Measurements from ENCODE around the gene UBE2U. TPM values are rescaled to one million over a fixed set of nuclear protein-coding genes. Genes with fewer than 3 reads are reported as not detected.

UBE2U gene, protein sequence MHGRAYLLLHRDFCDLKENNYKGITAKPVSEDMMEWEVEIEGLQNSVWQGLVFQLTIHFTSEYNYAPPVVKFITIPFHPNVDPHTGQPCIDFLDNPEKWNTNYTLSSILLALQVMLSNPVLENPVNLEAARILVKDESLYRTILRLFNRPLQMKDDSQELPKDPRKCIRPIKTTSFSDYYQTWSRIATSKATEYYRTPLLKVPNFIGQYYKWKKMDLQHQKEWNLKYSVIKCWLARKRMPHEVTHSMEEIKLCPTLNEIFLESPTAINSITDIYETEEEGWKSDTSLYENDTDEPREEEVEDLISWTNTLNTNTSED
- not detected in 2 replicates for total RNA-seq (2021; fragmentation: NEBNext Ultra II Directional; extraction: Animal tissue kit (Norgen Biotek cat#: 25700))
- not detected in 2 replicates for polyA plus RNA-seq (2011; rRNA removed)
- polyA plus RNA-seq (2011; cell fraction: cytosol; rRNA removed), result not detected
- not detected for polyA plus RNA-seq (2011; cell fraction: nucleus; rRNA removed)
- not detected in 4 replicates for polyA plus RNA-seq (2012, experiment 1 of 2)
- not detected for polyA plus RNA-seq (2012, experiment 2 of 2)
- polyA plus RNA-seq (2013, experiment 1 of 2), result not detected
- not detected for polyA plus RNA-seq (2013, experiment 2 of 2)
- polyA minus RNA-seq (2011; rRNA and poly(A)+ RNA removed), result not detected in 2 replicates
- polyA minus RNA-seq (2011; cell fraction: cytosol; rRNA and poly(A)+ RNA removed), result not detected
- polyA minus RNA-seq (2011; cell fraction: nucleus; rRNA and poly(A)+ RNA removed), result not detected
- long read RNA-seq, experiment 1, partial matches to known transcripts, result 0 of 1 reads
- long read RNA-seq, experiment 1, other reads (novel, unspliced or antisense), result 1 of 1 reads
- long read RNA-seq, experiment 2, result 0 reads

DNA sequence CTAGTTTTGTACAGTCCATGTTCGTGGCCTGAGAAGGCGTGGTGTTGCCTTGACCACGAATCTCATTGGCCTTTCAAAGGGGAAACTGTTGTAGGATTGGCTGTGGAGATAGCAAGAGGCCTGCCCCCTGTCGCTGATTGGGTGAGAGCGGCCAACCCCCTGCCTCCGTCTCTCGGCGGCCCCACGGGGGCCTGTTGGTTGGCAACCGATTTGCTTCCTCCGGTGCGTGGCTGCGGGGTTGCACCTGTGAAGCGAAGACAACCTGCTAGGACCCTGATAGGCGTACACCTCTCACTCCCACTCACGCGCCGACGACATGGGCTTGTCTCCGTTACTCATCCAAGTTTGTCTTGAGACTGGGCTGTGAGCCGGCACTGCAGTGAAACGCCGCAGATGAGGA lies at the start of gene UBE2U:
Gene UBE2U (plus strand): TSS at position 204 of the 400 bp plus-strand sequence. CDS start 428 bp downstream, outside the sequence.
- Histone ChIP-seq H3K79me1 (ENCODE audit: low read depth, low read length) (no peaks in the 10 kb centered on the region), H3K9me3 (ENCODE audit: insufficient read depth in 2 of 2, low read depth in 1 of 2, low read length in 1 of 2) (no peaks in the 10 kb centered on the region; a peak in 1 of 4 replicates), H3K4me1 (replicated peaks in 1 of 4; ENCODE audit: control insufficient read depth in 3 of 4, insufficient read depth in 4 of 4, low read length in 3 of 4) (no peaks in the 10 kb centered on the region), H2BK15ac (ENCODE audit: low read length) (no peak within 1 kb of the TSS), H3K4me3 (ENCODE audit: extremely low read depth in 1 of 4, insufficient read depth in 2 of 4, low read depth in 3 of 4, low read length in 4 of 4) (no peak within 1 kb of the TSS), H3K36me3 (ENCODE audit: control insufficient read depth in 2 of 4, insufficient read depth in 4 of 4, low read length in 3 of 4) (no peaks in the 10 kb centered on the region), H2BK12ac (ENCODE audit: low read depth, low read length) (no peak within 1 kb of the TSS), H3K9ac (replicated peaks in 1 of 4; ENCODE audit: extremely low read depth in 1 of 4, low read depth in 3 of 4, low read length in 3 of 4) (no peak within 1 kb of the TSS), H4K91ac (replicated peaks; ENCODE audit: insufficient read length, low read length) (no peak within 1 kb of the TSS), H3K79me2 (ENCODE audit: control insufficient read depth in 1 of 2, insufficient read depth in 2 of 2, low read length in 2 of 2) (no peaks in the 10 kb centered on the region), H3K23me2 (ENCODE audit: low read depth, low read length) (no peaks in the 10 kb centered on the region), H2AFZ (ENCODE audit: low read length) (no peak within 1 kb of the TSS), H2AK5ac (ENCODE audit: low read depth, low read length) (no peak within 1 kb of the TSS), H2BK5ac (ENCODE audit: low read depth, low read length) (no peak within 1 kb of the TSS), H3K14ac (ENCODE audit: insufficient read length) (no peak within 1 kb of the TSS), H3K27ac (ENCODE audit: low read depth, low read length) (no peak within 1 kb of the TSS), H3K18ac (ENCODE audit: extremely low read depth, low read length) (no peak within 1 kb of the TSS), H3K4me2 (ENCODE audit: insufficient read depth in 1 of 2, low read depth in 2 of 2, low read length in 2 of 2) (no peak within 1 kb of the TSS), H4K5ac (ENCODE audit: insufficient read length, low read depth, low read length) (no peak within 1 kb of the TSS), H3K23ac (ENCODE audit: insufficient read length) (no peak within 1 kb of the TSS), H3K27me3 (replicated peaks in 1 of 4; ENCODE audit: control insufficient read depth in 3 of 4, extremely low read depth in 1 of 4, insufficient read depth in 3 of 4, low read length in 3 of 4) (no peaks in the 10 kb centered on the region), H2BK20ac (ENCODE audit: low read length) (no peak within 1 kb of the TSS), H3K56ac (replicated peaks; ENCODE audit: insufficient read length, low read depth, low read length) (no peak within 1 kb of the TSS), H4K8ac (ENCODE audit: extremely low read depth, insufficient read depth, low read length) (no peak within 1 kb of the TSS), H2BK120ac (replicated peaks; ENCODE audit: low read depth, low read length) (no peak within 1 kb of the TSS), H3K4ac (replicated peaks; ENCODE audit: insufficient read length, low read depth, low read length) (no peak within 1 kb of the TSS), H4K20me1 (replicated peaks in 1 of 2; ENCODE audit: control insufficient read depth in 1 of 2, insufficient read depth in 2 of 2, low read length in 2 of 2) (no peaks in the 10 kb centered on the region)
- no peak for FAIRE-seq
- ChIA-PET POLR2A (ENCODE audit: partially characterized antibody) (no interaction called here), CTCF (ENCODE audit: partially characterized antibody) (no interaction called here)
- DNase-seq (ENCODE audit: low read depth in 1 of 2, low spot score in 2 of 2), result no peak
- 95% methylated on average over 23 of the region's 23 CpGs; no CpG with 5 or more reads in 1 of the 2 experiments for WGBS, 2 experiments (ENCODE audit: extremely low coverage in 1 of 2, insufficient coverage in 1 of 2, insufficient read length in 1 of 2, insufficient replicate concordance in 2 of 2, low coverage in 1 of 2, low lambda C conversion rate in 2 of 2, missing lambda C conversion rate in 1 of 2)
- TF ChIP-seq CREB1 (IDR thresholded peaks at IDR 0.05) (no peak), HDAC6 (IDR thresholded peaks at IDR 0.05; ENCODE audit: low read depth, low read length) (no peak), JUND (IDR thresholded peaks at IDR 0.05; ENCODE audit: low read length) (no peak), SUZ12 (IDR thresholded peaks at IDR 0.05; ENCODE audit: low read length) (no peak), CEBPB (IDR thresholded peaks at IDR 0.05; ENCODE audit: low read depth, low read length) (no peak)
- TF ChIP-seq, protein P1, sequence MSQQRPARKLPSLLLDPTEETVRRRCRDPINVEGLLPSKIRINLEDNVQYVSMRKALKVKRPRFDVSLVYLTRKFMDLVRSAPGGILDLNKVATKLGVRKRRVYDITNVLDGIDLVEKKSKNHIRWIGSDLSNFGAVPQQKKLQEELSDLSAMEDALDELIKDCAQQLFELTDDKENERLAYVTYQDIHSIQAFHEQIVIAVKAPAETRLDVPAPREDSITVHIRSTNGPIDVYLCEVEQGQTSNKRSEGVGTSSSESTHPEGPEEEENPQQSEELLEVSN (IDR thresholded peaks at IDR 0.05), result no peak
- TF ChIP-seq, protein P2, sequence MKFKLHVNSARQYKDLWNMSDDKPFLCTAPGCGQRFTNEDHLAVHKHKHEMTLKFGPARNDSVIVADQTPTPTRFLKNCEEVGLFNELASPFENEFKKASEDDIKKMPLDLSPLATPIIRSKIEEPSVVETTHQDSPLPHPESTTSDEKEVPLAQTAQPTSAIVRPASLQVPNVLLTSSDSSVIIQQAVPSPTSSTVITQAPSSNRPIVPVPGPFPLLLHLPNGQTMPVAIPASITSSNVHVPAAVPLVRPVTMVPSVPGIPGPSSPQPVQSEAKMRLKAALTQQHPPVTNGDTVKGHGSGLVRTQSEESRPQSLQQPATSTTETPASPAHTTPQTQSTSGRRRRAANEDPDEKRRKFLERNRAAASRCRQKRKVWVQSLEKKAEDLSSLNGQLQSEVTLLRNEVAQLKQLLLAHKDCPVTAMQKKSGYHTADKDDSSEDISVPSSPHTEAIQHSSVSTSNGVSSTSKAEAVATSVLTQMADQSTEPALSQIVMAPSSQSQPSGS (IDR thresholded peaks at IDR 0.05; ENCODE audit: low read length), result no peak
- TF ChIP-seq, protein P3, sequence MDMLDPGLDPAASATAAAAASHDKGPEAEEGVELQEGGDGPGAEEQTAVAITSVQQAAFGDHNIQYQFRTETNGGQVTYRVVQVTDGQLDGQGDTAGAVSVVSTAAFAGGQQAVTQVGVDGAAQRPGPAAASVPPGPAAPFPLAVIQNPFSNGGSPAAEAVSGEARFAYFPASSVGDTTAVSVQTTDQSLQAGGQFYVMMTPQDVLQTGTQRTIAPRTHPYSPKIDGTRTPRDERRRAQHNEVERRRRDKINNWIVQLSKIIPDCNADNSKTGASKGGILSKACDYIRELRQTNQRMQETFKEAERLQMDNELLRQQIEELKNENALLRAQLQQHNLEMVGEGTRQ (IDR thresholded peaks at IDR 0.05; ENCODE audit: low read length), result no peak
